Suppressor macrophage (primary cell): ENCODE results near the gene PABPC5.

Source experiments
- DNase-seq, 4 experiments: peaks; one replicate each; pipeline ENCODE4 v3.0.0-alpha.2; 2020 to 2022
- total RNA-seq, 17 experiments: gene quantifications; one replicate each; lab custom pipeline; 2026; ENCODE audit warnings: mixed read lengths in 6 of 17, inconsistent platforms in 3 of 17; lab: John Stamatoyannopoulos, UW

Gene PABPC5
- 0 to 0.88 (median 0) reads per million in 17 experiments for total RNA-seq

- DNase-seq, result peak in 1 of 4 experiments; percentile 1
Observed at GRCh38 chrX:91434351-91435168, at the start of gene PABPC5. Gene PABPC5, plus strand, starts transcription at chrX:91434839. Its CDS starts 739 bp downstream, at chrX:91435578.

- DNase-seq, result no peak
Observed at GRCh38 chrX:91389026-91389425, 45.6 kb upstream of the PABPC5 start.

- peak in 1 of 4 experiments; percentile 2 for DNase-seq
Observed at GRCh38 chrX:91414713-91415112, 19.9 kb upstream of the PABPC5 start.

GRCh38 chrX:91435395-91435794, 756 bp downstream of the PABPC5 start:
- DNase-seq, result no peak
